ENCODE measurements around the gene CCL17. TPM values are rescaled to one million over a fixed set of nuclear protein-coding genes. Genes with fewer than 3 reads are reported as not detected.

CCL17 gene
- total RNA-seq, 5 donors from 2014 or later (not counting 1 experiment from before 2014, with no cell fraction given) = 0.93 to 1.2 (median 1.2) TPM; not detected in 2

DNA sequence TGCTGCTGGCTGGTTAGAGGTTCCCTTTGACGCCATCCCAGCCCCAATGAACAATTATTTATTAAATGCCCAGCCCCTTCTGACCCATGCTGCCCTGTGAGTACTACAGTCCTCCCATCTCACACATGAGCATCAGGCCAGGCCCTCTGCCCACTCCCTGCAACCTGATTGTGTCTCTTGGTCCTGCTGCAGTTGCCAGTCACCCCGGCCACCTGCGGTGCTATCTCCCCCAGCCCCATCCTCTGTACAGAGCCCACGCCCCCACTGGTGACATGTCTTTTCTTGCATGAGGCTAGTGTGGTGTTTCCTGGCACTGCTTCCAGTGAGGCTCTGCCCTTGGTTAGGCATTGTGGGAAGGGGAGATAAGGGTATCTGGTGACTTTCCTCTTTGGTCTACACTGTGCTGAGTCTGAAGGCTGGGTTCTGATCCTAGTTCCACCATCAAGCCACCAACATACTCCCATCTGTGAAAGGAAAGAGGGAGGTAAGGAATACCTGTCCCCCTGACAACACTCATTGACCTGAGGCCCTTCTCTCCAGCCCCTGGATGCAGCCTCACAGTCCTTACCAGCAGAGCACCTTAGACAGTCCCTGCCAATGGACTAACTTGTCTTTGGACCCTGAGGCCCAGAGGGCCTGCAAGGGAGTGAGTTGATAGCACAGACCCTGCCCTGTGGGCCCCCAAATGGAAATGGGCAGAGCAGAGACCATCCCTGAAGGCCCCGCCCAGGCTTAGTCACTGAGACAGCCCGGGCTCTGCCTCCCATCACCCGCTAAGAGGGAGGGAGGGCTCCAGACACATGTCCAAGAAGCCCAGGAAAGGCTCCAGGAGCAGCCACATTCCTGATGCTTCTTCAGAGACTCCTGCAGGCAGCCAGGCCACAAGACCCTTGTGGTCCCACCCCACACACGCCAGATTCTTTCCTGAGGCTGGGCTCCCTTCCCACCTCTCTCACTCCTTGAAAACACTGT lies 21.0 kb upstream of the CCL17 start:
- Histone ChIP-seq H3K27me3 (replicated peaks in 1 of 2; ENCODE audit: control insufficient read depth in 2 of 2, extremely low read depth in 1 of 2, insufficient read depth in 2 of 2, low read length in 1 of 2) (peaks cover 0 to 12% of the 10 kb centered on the region in 2 experiments), H3K36me3 (ENCODE audit: control insufficient read depth in 2 of 2, extremely low read depth in 1 of 2, insufficient read depth in 1 of 2, low read length in 1 of 2) (no peaks in the 10 kb centered on the region), H3K4me1 (ENCODE audit: control insufficient read depth in 1 of 2, extremely low read depth in 1 of 2, insufficient read depth in 2 of 2, low read length in 2 of 2) (peaks cover 0 to 6% of the 10 kb centered on the region in 2 experiments), H3K4me3 (ENCODE audit: control insufficient read depth in 1 of 2, extremely low read depth in 1 of 2, low read length in 1 of 2) (no peak overlapping the region), H3K9me3 (no peaks in the 10 kb centered on the region), H3K27ac (ENCODE audit: low read length) (no peak overlapping the region)
- POLR2A ChIA-PET = no interaction called here
- no peak for DNase-seq
- no peaks in the 10 kb centered on the region for H3K9me3 Mint-ChIP-seq
- 88% methylated on average over 5 of the region's 8 CpGs for WGBS (ENCODE audit: insufficient coverage)
- H3K36me3 Mint-ChIP-seq = no peaks in the 10 kb centered on the region
- H3K27ac Mint-ChIP-seq = no peak overlapping the region
- H3K4me3 Mint-ChIP-seq = no peak overlapping the region
- no peaks in the 10 kb centered on the region for H3K27me3 Mint-ChIP-seq
- ATAC-seq (replicated peaks in 1 of 4) = no peak
- peaks cover 0 to 9% (median 8%) of the 10 kb centered on the region in 3 donors for H3K4me1 Mint-ChIP-seq
- CTCF ChIA-PET = no interaction called here

DNA sequence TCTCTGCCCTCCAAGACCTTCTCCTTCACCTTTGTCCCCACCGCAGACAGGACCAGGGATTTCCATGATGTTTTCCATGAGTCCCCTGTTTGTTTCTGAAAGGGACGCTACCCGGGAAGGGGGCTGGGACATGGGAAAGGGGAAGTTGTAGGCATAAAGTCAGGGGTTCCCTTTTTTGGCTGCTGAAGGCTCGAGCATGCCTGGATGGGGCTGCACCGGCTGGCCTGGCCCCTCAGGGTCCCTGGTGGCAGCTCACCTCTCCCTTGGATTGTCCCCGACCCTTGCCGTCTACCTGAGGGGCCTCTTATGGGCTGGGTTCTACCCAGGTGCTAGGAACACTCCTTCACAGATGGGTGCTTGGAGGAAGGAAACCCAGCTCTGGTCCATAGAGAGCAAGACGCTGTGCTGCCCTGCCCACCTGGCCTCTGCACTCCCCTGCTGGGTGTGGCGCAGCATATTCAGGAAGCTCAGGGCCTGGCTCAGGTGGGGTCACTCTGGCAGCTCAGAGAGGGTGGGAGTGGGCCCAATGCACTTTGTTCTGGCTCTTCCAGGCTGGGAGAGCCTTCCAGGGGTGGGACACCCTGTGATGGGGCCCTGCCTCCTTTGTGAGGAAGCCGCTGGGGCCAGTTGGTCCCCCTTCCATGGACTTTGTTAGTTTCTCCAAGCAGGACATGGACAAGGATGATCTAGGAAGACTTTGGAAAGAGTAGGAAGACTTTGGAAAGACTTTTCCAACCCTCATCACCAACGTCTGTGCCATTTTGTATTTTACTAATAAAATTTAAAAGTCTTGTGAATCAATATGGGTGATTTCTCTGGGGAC lies 20.1 kb upstream of the CCL17 start:
- Histone ChIP-seq H3K9me3 (no peaks in the 10 kb centered on the region), H3K4me3 (ENCODE audit: control insufficient read depth in 1 of 2, extremely low read depth in 1 of 2, low read length in 1 of 2) (no peak overlapping the region), H3K27me3 (replicated peaks in 1 of 2; ENCODE audit: control insufficient read depth in 2 of 2, extremely low read depth in 1 of 2, insufficient read depth in 2 of 2, low read length in 1 of 2) (peaks cover 0 to 14% of the 10 kb centered on the region in 2 experiments), H3K36me3 (ENCODE audit: control insufficient read depth in 2 of 2, extremely low read depth in 1 of 2, insufficient read depth in 1 of 2, low read length in 1 of 2) (no peaks in the 10 kb centered on the region), H3K4me1 (ENCODE audit: control insufficient read depth in 1 of 2, extremely low read depth in 1 of 2, insufficient read depth in 2 of 2, low read length in 2 of 2) (peaks cover 0 to 6% of the 10 kb centered on the region in 2 experiments), H3K27ac (ENCODE audit: low read length) (no peak overlapping the region)
- 42% methylated on average over 9 of the region's 11 CpGs for WGBS (ENCODE audit: insufficient coverage)
- H3K27ac Mint-ChIP-seq = no peak overlapping the region
- peaks cover 0 to 9% (median 8%) of the 10 kb centered on the region in 3 donors for H3K4me1 Mint-ChIP-seq
- no peaks in the 10 kb centered on the region for H3K36me3 Mint-ChIP-seq
- H3K4me3 Mint-ChIP-seq = no peak overlapping the region
- H3K9me3 Mint-ChIP-seq = no peaks in the 10 kb centered on the region
- CTCF ChIA-PET = no interaction called here
- no peaks in the 10 kb centered on the region for H3K27me3 Mint-ChIP-seq
- POLR2A ChIA-PET = no interaction called here
- DNase-seq = no peak
- no peak for ATAC-seq (replicated peaks in 1 of 4)

DNA sequence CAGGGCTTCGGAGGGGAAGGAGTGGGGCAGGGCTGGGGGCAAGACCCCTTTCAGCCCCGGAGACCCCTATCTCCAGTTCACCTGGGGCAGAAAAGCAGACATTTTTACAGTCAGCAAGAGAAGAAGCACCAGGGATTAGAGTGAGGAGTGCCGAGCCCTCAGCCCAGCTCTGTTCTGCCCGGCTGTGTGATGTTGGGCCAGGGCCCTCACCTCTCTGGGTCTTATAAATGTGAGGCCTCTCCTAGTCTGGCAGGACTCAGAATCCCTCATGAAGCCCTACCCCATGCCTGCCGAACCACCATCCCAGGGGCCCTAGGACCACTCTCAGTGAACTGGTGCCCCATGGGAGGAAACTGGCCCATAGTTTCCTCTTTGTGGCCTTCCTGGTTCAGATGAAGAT lies 19.5 kb upstream of the CCL17 start:
- no peak overlapping the region for H3K27ac Mint-ChIP-seq
- Histone ChIP-seq H3K4me3 (ENCODE audit: control insufficient read depth in 1 of 2, extremely low read depth in 1 of 2, low read length in 1 of 2) (no peak overlapping the region), H3K27ac (ENCODE audit: low read length) (no peak overlapping the region), H3K4me1 (ENCODE audit: control insufficient read depth in 1 of 2, extremely low read depth in 1 of 2, insufficient read depth in 2 of 2, low read length in 2 of 2) (peaks cover 0 to 6% of the 10 kb centered on the region in 2 experiments), H3K36me3 (ENCODE audit: control insufficient read depth in 2 of 2, extremely low read depth in 1 of 2, insufficient read depth in 1 of 2, low read length in 1 of 2) (no peaks in the 10 kb centered on the region), H3K9me3 (no peaks in the 10 kb centered on the region), H3K27me3 (replicated peaks in 1 of 2; ENCODE audit: control insufficient read depth in 2 of 2, extremely low read depth in 1 of 2, insufficient read depth in 2 of 2, low read length in 1 of 2) (peaks cover 0 to 14% of the 10 kb centered on the region in 2 experiments)
- no peaks in the 10 kb centered on the region for H3K9me3 Mint-ChIP-seq
- 100% methylated on average over 2 of the region's 5 CpGs for WGBS (ENCODE audit: insufficient coverage)
- H3K4me1 Mint-ChIP-seq = peaks cover 0 to 9% (median 8%) of the 10 kb centered on the region in 3 donors
- POLR2A ChIA-PET = no interaction called here
- DNase-seq = no peak
- H3K27me3 Mint-ChIP-seq = no peaks in the 10 kb centered on the region
- H3K36me3 Mint-ChIP-seq = no peaks in the 10 kb centered on the region
- H3K4me3 Mint-ChIP-seq = no peak overlapping the region
- CTCF ChIA-PET = no interaction called here
- ATAC-seq (replicated peaks in 1 of 4) = no peak

DNA sequence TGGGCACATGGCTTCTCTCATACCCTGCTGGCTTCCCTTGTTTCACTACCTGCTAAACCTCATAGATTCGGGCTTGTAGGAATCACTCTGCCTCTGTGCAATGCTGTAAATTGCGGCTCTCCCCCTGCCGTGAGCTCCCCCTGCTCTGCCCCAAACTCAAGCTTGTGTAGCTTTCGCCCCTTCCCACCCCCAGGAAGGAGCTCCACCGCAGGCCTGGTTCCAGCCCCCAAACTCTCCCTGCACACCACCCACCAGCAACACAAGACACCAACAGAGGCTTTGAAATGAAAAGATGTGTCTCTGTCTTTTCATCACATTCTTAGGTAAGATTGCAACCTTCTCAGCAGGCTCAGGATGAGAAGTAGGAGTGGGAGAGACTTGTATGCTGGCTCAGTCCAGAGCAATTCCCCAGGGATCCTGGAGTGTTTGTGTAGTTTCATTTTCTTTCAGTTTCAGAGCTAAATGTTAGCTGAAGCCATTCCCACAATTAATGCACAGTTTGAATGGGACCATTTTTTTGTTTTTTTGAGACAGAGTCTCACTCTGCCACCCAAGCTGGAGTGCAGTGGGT lies 18.1 kb upstream of the CCL17 start:
- Mint-ChIP-seq H3K27me3 (no peaks in the 10 kb centered on the region), H3K9me3 (no peaks in the 10 kb centered on the region), H3K4me3 (no peak overlapping the region), H3K27ac (no peak overlapping the region), H3K4me1 (peaks cover 0 to 2% (median 1%) of the 10 kb centered on the region in 3 donors), H3K36me3 (no peaks in the 10 kb centered on the region)
- H3K27me3 ChIP-seq (replicated peaks in 1 of 2; ENCODE audit: control insufficient read depth in 2 of 2, extremely low read depth in 1 of 2, insufficient read depth in 2 of 2, low read length in 1 of 2) = peaks cover 0 to 14% of the 10 kb centered on the region in 2 experiments
- CTCF ChIA-PET = no interaction called here
- H3K4me1 ChIP-seq (ENCODE audit: control insufficient read depth in 1 of 2, extremely low read depth in 1 of 2, insufficient read depth in 2 of 2, low read length in 2 of 2) = no peaks in the 10 kb centered on the region
- DNase-seq = no peak
- WGBS (ENCODE audit: insufficient coverage) = 37% methylated on average over 3 of the region's 5 CpGs
- ATAC-seq (replicated peaks in 1 of 4) = no peak
- H3K9me3 ChIP-seq = no peaks in the 10 kb centered on the region
- no peak overlapping the region for H3K4me3 ChIP-seq (ENCODE audit: control insufficient read depth in 1 of 2, extremely low read depth in 1 of 2, low read length in 1 of 2)
- no peaks in the 10 kb centered on the region for H3K36me3 ChIP-seq (ENCODE audit: control insufficient read depth in 2 of 2, extremely low read depth in 1 of 2, insufficient read depth in 1 of 2, low read length in 1 of 2)
- POLR2A ChIA-PET = no interaction called here
- no peak overlapping the region for H3K27ac ChIP-seq (ENCODE audit: low read length)

DNA sequence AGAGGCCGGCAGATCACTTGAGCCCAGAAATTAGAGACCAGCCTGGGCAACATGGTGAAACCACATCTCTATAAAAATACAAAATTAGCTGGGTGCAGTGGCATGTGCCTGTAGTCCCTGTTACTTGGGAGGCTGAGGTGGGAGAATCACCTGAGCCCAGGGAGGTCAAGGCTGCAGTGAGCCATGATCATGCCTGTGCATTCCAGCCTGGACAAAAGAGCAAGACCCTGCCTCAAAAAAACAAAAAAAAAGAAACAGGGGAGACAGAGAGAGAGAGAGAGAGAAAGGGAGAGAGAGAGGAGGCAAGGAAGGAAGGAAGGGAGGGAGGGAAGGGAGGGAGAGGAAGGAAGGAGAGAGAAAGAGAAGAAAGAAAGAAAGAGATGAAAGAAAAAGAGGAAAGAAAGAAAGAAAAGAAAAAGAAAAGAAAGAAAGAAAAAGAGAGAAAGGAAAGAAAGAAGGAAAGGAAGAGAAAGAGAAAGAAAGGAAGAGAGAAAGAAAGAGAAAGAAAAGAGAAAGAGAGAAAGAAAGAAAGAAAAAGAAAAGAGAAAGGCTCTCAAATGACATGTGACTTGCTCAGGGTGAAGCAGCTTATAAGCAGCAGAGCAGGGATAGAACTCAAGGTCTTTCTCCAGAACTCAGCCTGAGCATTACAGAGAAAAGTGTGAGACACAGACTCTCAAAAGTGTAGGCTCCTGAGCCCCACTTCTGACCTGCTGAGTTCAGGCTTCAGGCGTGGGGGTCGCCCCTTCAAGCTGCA lies 16.8 kb upstream of the CCL17 start:
- H3K27me3 Mint-ChIP-seq = peaks cover 0 to 3% of the 10 kb centered on the region in 2 donors
- DNase-seq (no peak), ATAC-seq (replicated peaks in 1 of 4) (no peak)
- Histone ChIP-seq H3K27me3 (replicated peaks in 1 of 2; ENCODE audit: control insufficient read depth in 2 of 2, extremely low read depth in 1 of 2, insufficient read depth in 2 of 2, low read length in 1 of 2) (peaks cover 0 to 14% of the 10 kb centered on the region in 2 experiments), H3K36me3 (ENCODE audit: control insufficient read depth in 2 of 2, extremely low read depth in 1 of 2, insufficient read depth in 1 of 2, low read length in 1 of 2) (no peaks in the 10 kb centered on the region), H3K4me1 (ENCODE audit: control insufficient read depth in 1 of 2, extremely low read depth in 1 of 2, insufficient read depth in 2 of 2, low read length in 2 of 2) (no peaks in the 10 kb centered on the region), H3K9me3 (no peaks in the 10 kb centered on the region), H3K4me3 (ENCODE audit: control insufficient read depth in 1 of 2, extremely low read depth in 1 of 2, low read length in 1 of 2) (no peak overlapping the region), H3K27ac (ENCODE audit: low read length) (no peak overlapping the region)
- CTCF ChIA-PET = no interaction called here
- H3K27ac Mint-ChIP-seq = no peak overlapping the region
- no peaks in the 10 kb centered on the region for H3K36me3 Mint-ChIP-seq
- WGBS (ENCODE audit: insufficient coverage) = 53% methylated on average over 2 of the region's 3 CpGs
- H3K4me1 Mint-ChIP-seq = no peaks in the 10 kb centered on the region
- no peaks in the 10 kb centered on the region for H3K9me3 Mint-ChIP-seq
- POLR2A ChIA-PET = no interaction called here
- no peak overlapping the region for H3K4me3 Mint-ChIP-seq

Measured in T-cell (primary cell).